HFF-Myc (cell line): ENCODE measurements around the gene APOC1.
"Not testable (repeated sequence)": the region's sequence is repeated elsewhere in the genome, so short reads cannot be mapped to it uniquely, and the experiment has no call there.

Source experiments
- DNase-seq: peaks from one replicate; pipeline ENCODE4 v3.0.0-alpha.2; 2011; ENCODE audit warnings: low read depth; ENCODE audit errors: extremely low read depth
- H3K4me3 ChIP-seq: replicated peaks from 2 replicates; pipeline ENCODE4 v1.5.1; 2011; ENCODE audit warnings: low read depth, mild to moderate bottlenecking, control low read depth, low read length
- CTCF ChIP-seq: IDR thresholded peaks from 2 replicates; pipeline ENCODE4 v1.5.1; 2012; ENCODE audit warnings: mild to moderate bottlenecking, low read depth, low read length, control low read depth; ENCODE audit errors: missing control alignments

APOC1 gene

GRCh38 chr19:44883922-44884321 lies 30.5 kb upstream of the APOC1 start:
- no peak overlapping the region for H3K4me3 ChIP-seq
- TF ChIP-seq CTCF, result no peak
- DNase-seq, result no peak

GRCh38 chr19:44884566-44884965 lies 29.8 kb upstream of the APOC1 start:
- TF ChIP-seq CTCF, result no peak
- no peak overlapping the region for H3K4me3 ChIP-seq
- DNase-seq, result no peak

GRCh38 chr19:44886141-44886540 lies 28.3 kb upstream of the APOC1 start:
- DNase-seq, result no peak
- no peak overlapping the region for H3K4me3 ChIP-seq
- no peak for TF ChIP-seq CTCF

DNA sequence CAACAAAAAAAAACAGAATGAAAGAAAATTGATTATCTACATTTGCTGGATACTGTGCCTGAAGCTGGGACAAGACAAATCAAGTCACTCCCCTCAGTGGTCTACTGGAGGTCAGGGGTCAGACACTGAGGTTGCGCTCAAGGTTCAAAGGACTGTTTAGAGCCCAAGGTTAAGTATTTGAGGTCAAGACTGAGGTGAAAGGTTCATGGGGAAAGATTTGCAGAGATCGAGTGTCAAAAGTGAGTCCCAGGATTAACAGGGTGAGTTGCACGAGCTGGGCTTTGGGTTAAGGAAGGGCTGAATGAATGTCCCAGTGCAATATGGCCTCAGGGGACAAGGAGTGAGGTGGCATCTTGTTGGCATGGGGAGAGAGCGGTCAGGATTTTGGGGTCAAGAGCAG lies 26.8 kb upstream of the APOC1 start:
- no peak for DNase-seq
- H3K4me3 ChIP-seq, result no peak overlapping the region
- TF ChIP-seq CTCF, result no peak

- H3K4me3 ChIP-seq, DNase-seq: not testable (repeated sequence)
Observed at GRCh38 chr19:44888335-44888734, 26.1 kb upstream of the APOC1 start.

GRCh38 chr19:44889830-44890365 lies 24.5 kb upstream of the APOC1 start:
- TF ChIP-seq CTCF, result no peak
- no peak for DNase-seq
- peak overlapping the region; percentile 43 for H3K4me3 ChIP-seq

DNA sequence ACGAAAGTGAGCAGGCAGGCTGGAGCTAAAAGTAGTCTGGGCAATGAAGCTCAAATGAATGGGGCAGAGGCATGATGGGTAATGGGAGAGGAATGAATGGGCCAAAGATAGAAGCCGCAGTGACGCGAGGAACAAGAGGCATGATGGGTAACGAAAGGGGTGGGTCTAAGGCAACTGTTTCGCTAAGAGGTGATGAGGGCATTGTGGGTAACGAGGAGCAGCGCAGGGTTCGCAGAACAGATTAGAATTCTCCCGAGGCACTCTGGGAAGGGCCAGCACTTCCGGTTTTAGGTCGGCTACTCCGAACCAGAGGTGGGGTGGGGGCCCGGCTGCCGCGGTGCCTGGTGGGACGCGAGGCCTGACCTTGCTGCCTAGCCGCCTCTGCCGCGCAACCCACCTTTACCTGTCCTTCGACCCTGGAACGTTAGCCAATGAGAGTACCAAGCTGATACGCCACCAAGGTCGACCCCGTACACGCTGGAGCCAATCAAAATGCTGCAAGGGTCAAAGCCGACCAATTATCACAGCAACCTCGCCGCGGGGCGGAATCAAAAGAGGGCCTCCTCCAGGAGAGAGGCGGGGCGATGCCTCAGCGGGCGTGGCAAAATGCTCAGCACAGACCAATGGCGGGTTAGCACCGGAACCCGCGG lies 23.9 kb upstream of the APOC1 start:
- no peak for TF ChIP-seq CTCF
- DNase-seq, result peak; percentile 100
- peak overlapping the region; percentile 43 for H3K4me3 ChIP-seq
